HG03469 (cell line): ENCODE results near the gene PATL1.
"Not testable (repeated sequence)": the region's sequence is repeated elsewhere in the genome, so short reads cannot be mapped to it uniquely, and the experiment has no call there.

Experiments used
- ATAC-seq: cut with Tn5 transposase; IDR thresholded peaks from one replicate; pipeline ENCODE4 v1.9.1; 2021; ENCODE audit warnings: mild to moderate bottlenecking, moderate library complexity, moderate number of reproducible peaks; ENCODE audit not compliant: unreplicated experiment

Gene PATL1

DNA sequence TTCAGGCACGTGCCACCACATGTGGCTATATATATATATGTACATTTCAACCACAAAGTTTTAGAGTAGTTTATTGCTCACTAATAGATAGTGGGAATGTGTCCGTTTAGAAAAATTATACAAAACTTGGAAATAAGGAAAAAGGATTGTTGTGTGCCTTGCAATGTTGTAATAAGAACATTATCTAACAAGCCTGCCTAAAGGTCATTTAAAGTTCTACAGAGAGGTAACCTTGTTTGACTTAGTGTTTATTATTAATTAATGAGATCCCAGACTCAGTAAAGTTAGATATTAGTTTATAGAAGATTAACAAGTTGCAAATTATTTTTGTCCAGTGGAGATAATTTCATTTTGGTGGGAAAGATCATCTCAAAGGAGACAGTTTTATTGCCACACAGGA lies 5.5 kb upstream of the PATL1 start:
- ATAC-seq = no peak

DNA sequence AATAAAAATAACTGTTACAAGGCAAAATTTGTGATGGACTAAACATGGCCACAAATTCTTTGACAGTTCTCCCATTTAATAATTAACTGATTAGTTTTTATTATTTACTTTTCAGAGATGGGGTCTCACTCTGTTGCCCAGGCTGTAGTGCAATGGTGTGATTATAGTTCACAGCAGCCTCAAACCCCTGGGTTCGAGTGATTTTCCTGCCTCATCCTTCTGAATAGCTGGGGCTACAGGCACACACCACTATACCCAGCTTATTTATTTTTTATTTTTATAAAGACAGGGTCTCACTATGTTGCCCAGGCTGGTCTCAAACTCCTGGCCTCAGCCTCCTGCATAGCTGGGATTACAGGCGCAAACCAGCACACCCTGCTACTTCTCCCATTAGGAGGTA lies 4.5 kb upstream of the PATL1 start:
- ATAC-seq = no peak

- no peak for ATAC-seq
Measured at GRCh38 chr11:59671471-59671870, 2.6 kb upstream of the PATL1 start.

GRCh38 chr11:59669611-59670009 lies 773 bp upstream of the PATL1 start:
- ATAC-seq = no peak

- no peak for ATAC-seq
Measured at GRCh38 chr11:59668188-59668949, 468 bp downstream of the PATL1 start.

GRCh38 chr11:59667812-59668187 lies 1.0 kb downstream of the PATL1 start:
- no peak for ATAC-seq

- no peak for ATAC-seq
Measured at GRCh38 chr11:59666969-59667368, 1.9 kb downstream of the PATL1 start.

- ATAC-seq = no peak
Measured at GRCh38 chr11:59660621-59661020, 8.2 kb downstream of the PATL1 start.

- no peak for ATAC-seq
Measured at GRCh38 chr11:59659981-59660380, 8.9 kb downstream of the PATL1 start.

DNA sequence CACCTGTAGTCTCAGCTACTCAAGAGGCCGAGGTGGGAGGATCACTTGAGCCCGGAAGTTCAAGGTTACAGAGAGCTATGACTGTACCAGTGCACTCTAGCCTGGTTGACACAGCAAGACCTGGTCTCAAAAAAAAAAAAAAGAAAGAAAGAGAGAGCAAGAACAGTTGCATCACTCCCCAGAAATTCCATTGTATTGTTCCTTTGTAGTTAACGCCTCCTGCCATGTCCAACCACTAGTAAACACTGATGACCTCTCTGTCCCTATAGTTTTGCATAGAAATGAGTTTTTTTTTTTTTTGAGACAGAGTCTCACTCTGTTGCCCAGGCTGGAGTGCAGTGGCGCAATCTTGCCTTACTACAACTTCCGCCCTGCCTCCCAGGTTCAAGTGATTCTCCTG lies 10.8 kb downstream of the PATL1 start:
- ATAC-seq = no peak

DNA sequence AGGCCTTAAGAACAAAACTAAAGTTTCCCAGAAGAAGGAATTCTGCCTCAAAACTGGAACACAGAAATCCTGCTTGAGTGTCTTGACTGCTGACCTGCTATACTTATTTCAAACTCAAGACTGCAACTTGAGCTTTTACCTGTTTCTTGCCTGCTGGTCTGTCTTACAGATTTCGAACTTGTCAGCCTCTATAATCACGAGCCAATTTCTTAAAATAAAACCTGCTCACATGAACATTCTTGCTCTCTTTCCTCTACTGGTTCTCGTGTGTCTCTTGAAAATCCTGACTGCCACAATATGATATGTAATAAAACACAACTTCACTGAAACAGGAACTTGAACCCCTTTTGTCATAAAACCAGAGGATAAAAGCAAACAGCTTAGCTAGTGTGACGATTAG lies 13.9 kb downstream of the PATL1 start:
- no peak for ATAC-seq

DNA sequence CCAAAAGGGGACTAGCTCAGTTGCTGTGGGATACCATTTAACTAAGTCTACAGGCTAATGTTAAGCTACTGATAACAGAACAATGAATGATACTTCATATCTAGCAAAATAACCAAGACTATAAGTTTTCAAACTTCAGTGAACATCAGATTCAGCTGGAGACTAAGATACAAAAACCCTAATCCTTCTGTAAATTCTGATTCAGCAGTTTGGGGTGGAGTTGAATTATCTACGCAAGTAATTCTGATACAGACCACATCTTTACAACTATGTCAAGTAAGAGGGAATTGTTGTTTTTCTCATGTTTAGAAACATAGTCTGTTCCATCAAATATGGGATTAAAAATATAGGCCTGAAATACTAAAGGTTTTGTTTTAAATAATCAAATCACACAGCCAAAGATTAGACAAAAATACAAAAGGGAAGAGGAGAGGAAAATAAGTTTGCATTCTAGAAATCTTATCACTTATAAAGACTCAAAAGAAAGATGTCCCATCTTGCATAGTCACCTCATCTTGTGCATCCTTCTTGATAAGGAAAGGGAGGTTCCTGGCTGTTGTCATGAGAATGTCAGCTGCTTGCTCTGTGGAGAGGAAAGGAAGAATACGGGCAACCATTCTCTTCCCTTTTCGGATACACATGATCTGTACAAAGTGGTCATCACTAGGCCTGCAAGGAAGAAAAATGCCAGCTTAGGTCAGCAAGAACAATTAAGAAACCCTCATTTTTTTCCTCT lies 21.4 kb downstream of the PATL1 start:
- ATAC-seq = no peak

DNA sequence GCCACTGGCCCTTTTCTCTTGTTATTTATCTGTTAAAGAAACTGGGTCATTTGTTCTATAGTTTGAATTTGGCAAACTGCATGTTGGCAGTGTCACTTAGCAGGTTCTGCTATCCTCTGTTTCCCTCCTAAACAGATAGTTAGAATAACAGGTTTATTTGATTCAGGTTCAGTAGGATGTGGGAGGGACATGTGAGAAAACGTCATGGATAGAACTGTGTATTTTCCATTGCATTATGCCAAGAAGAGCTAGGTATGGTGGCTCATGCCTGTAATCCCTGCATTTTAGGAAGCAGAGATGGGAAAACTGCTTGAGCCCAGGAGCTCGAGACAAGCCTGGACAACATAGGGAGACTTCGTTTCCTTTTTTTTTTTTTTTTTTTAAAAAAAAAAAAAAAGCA lies 24.3 kb downstream of the PATL1 start:
- ATAC-seq = no peak

GRCh38 chr11:59643390-59643789 lies 25.4 kb downstream of the PATL1 start:
- ATAC-seq = no peak

DNA sequence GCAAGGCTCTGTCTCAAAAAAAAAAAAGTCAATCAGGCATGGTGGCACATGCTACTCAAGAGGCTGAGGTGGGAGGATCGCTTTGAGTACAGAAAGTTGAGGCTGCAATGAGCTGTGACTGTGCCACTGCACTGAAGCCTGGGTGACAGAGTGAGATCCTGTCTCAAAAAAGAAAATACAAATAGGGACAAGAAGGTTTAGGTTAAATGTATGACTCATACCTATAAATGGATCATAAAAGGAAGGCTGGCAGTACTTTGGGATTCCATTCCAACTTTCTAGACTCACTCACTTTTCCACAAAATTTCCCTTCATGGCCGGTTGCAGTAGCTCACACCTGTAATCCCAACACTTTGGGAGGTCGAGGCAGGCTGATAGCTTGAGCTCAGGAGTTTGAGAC lies 27.7 kb downstream of the PATL1 start:
- ATAC-seq = no peak

GRCh38 chr11:59630493-59630892 lies 38.3 kb downstream of the PATL1 start:
- ATAC-seq = no peak

- no peak for ATAC-seq
Measured at GRCh38 chr11:59629996-59630395, 38.8 kb downstream of the PATL1 start.

DNA sequence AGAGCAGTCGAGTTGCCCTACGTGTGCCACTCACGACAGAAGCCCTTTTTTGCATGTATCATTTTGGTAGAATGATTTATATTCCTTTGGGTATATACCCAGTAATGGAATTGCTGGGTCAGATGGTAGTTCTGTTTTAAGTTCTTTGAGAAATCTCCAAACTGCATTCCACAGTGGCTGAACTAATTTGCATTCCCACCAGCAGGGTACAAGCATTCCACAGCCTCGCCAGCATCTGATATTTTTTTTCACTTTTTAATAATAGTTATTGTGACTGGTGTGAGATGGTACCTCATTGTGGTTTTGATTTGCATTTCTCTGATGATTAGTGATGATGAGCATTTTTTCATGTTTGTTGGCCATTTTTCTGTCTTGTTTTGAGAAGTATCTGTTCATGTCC lies 41.9 kb downstream of the PATL1 start:
- not testable (repeated sequence) for ATAC-seq

- no peak for ATAC-seq
Measured at GRCh38 chr11:59625703-59626102, 43.1 kb downstream of the PATL1 start.

DNA sequence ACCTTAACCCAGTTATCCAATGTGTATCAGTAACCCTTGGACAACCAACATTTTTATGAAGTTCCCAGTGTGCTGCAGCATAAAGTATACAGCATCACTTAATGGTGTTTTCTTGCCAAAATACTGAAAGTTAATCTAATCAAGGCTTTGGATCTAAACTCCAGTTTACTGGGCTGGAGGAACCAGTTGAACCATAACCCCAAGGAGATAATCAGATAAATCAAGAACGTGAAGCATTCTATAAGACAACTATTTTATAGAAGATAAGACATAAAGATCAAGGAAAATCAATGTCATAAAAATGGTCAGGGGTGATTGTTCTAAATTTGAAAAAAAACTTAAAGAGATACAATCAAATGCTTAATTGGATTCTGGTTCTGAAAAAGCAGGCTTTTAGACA lies 51.0 kb downstream of the PATL1 start:
- ATAC-seq = no peak

GRCh38 chr11:59616396-59616982 lies 52.3 kb downstream of the PATL1 start:
- ATAC-seq = no peak
